ENCODE data around the gene TMEM108.

The TMEM108 gene

GRCh38 chr3:133330522-133330921, 292.3 kb downstream of the TMEM108 start:
- H3K4me1 ChIP-seq (ENCODE audit: control insufficient read depth in 5 of 5, insufficient read depth in 5 of 5, low read length in 5 of 5): no peaks in the 10 kb centered on the region
- no peak overlapping the region for H3K27ac ChIP-seq (ENCODE audit: low read depth, low read length)
- H3K9ac ChIP-seq (ENCODE audit: low read length in 5 of 5): no peak overlapping the region
- no peaks in the 10 kb centered on the region for H3K36me3 ChIP-seq (ENCODE audit: control insufficient read depth in 5 of 5, insufficient read depth in 5 of 5, low read length in 5 of 5)
- no peaks in the 10 kb centered on the region for H3K27me3 ChIP-seq (ENCODE audit: control insufficient read depth in 5 of 5, insufficient read depth in 4 of 5, low read length in 5 of 5)
- H3K4me3 ChIP-seq (ENCODE audit: low read depth in 1 of 5, low read length in 5 of 5): no peak overlapping the region
- no peaks in the 10 kb centered on the region for H3K9me3 ChIP-seq (ENCODE audit: control insufficient read depth in 5 of 5, low read length in 5 of 5)

- H3K9ac ChIP-seq (ENCODE audit: low read length in 5 of 5): no peak overlapping the region
- H3K36me3 ChIP-seq (ENCODE audit: control insufficient read depth in 5 of 5, insufficient read depth in 5 of 5, low read length in 5 of 5): no peaks in the 10 kb centered on the region
- H3K4me1 ChIP-seq (ENCODE audit: control insufficient read depth in 5 of 5, insufficient read depth in 5 of 5, low read length in 5 of 5): no peaks in the 10 kb centered on the region
- H3K9me3 ChIP-seq (ENCODE audit: control insufficient read depth in 5 of 5, low read length in 5 of 5): peaks cover 0 to 5% (median 2%) of the 10 kb centered on the region in 5 donors
- peaks cover 0 to 4% (median 0%) of the 10 kb centered on the region in 5 donors for H3K27me3 ChIP-seq (ENCODE audit: control insufficient read depth in 5 of 5, insufficient read depth in 4 of 5, low read length in 5 of 5)
- H3K4me3 ChIP-seq (ENCODE audit: low read depth in 1 of 5, low read length in 5 of 5): no peak overlapping the region
- no peak overlapping the region for H3K27ac ChIP-seq (ENCODE audit: low read depth, low read length)
Measured at GRCh38 chr3:133354721-133355120, 316.5 kb downstream of the TMEM108 start.

DNA sequence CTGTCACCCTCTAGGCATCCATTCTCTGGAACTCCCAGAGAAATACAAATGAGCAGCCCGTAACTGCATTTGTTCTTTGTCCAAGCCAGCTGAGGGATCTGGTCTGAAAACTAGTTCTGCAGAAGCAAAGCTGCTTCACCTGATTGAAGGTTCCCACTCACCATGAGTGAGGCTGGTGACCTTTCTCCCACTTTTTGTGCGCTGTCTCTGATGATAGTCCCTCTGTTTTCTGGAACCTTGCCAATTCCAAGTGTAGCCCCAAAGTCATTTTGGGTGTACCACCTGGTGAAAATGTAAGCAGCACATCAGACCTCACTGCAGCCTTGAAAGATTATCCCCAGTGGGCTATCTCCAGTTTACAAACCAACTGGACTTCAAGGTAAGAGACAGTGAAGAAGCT, 322.3 kb downstream of the TMEM108 start:
- Histone ChIP-seq H3K4me3 (ENCODE audit: low read depth in 1 of 5, low read length in 5 of 5) (no peak overlapping the region), H3K27me3 (ENCODE audit: control insufficient read depth in 5 of 5, insufficient read depth in 4 of 5, low read length in 5 of 5) (no peaks in the 10 kb centered on the region), H3K27ac (ENCODE audit: low read depth, low read length) (no peak overlapping the region), H3K9ac (ENCODE audit: low read length in 5 of 5) (no peak overlapping the region), H3K9me3 (ENCODE audit: control insufficient read depth in 5 of 5, low read length in 5 of 5) (peaks cover 0 to 5% (median 2%) of the 10 kb centered on the region in 5 donors), H3K36me3 (ENCODE audit: control insufficient read depth in 5 of 5, insufficient read depth in 5 of 5, low read length in 5 of 5) (no peaks in the 10 kb centered on the region), H3K4me1 (ENCODE audit: control insufficient read depth in 5 of 5, insufficient read depth in 5 of 5, low read length in 5 of 5) (no peaks in the 10 kb centered on the region)

- H3K27me3 ChIP-seq (ENCODE audit: control insufficient read depth in 5 of 5, insufficient read depth in 4 of 5, low read length in 5 of 5): no peaks in the 10 kb centered on the region
- no peaks in the 10 kb centered on the region for H3K36me3 ChIP-seq (ENCODE audit: control insufficient read depth in 5 of 5, insufficient read depth in 5 of 5, low read length in 5 of 5)
- no peaks in the 10 kb centered on the region for H3K4me1 ChIP-seq (ENCODE audit: control insufficient read depth in 5 of 5, insufficient read depth in 5 of 5, low read length in 5 of 5)
- no peak overlapping the region for H3K9ac ChIP-seq (ENCODE audit: low read length in 5 of 5)
- no peak overlapping the region for H3K4me3 ChIP-seq (ENCODE audit: low read depth in 1 of 5, low read length in 5 of 5)
- peaks cover 0 to 2% (median 2%) of the 10 kb centered on the region in 5 donors for H3K9me3 ChIP-seq (ENCODE audit: control insufficient read depth in 5 of 5, low read length in 5 of 5)
- H3K27ac ChIP-seq (ENCODE audit: low read depth, low read length): no peak overlapping the region
Measured at GRCh38 chr3:133361011-133361410, 322.8 kb downstream of the TMEM108 start.

DNA sequence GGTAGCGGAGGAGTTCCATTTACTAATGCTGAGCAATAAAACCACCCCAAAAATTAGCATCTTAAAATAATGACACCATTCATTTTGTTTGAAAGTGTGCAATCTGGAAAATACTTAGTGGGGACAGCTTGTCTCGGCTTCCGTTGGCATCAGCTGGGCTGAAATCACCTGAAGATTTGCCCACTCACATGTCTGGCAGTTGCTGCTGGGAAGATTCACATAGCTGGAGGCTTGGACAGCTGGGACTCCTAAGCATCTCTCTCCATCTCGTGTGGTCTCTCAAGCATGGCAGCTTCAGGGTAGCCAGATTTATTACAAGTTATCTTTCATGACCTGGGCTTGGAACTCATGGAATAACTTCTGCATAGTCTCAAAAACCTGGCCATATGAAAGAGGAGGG, 323.2 kb downstream of the TMEM108 start:
- Histone ChIP-seq H3K4me1 (ENCODE audit: control insufficient read depth in 5 of 5, insufficient read depth in 5 of 5, low read length in 5 of 5) (no peaks in the 10 kb centered on the region), H3K9ac (ENCODE audit: low read length in 5 of 5) (no peak overlapping the region), H3K36me3 (ENCODE audit: control insufficient read depth in 5 of 5, insufficient read depth in 5 of 5, low read length in 5 of 5) (no peaks in the 10 kb centered on the region), H3K27ac (ENCODE audit: low read depth, low read length) (no peak overlapping the region), H3K27me3 (ENCODE audit: control insufficient read depth in 5 of 5, insufficient read depth in 4 of 5, low read length in 5 of 5) (no peaks in the 10 kb centered on the region), H3K9me3 (ENCODE audit: control insufficient read depth in 5 of 5, low read length in 5 of 5) (peaks cover 0 to 2% (median 0%) of the 10 kb centered on the region in 5 donors), H3K4me3 (ENCODE audit: low read depth in 1 of 5, low read length in 5 of 5) (no peak overlapping the region)

DNA sequence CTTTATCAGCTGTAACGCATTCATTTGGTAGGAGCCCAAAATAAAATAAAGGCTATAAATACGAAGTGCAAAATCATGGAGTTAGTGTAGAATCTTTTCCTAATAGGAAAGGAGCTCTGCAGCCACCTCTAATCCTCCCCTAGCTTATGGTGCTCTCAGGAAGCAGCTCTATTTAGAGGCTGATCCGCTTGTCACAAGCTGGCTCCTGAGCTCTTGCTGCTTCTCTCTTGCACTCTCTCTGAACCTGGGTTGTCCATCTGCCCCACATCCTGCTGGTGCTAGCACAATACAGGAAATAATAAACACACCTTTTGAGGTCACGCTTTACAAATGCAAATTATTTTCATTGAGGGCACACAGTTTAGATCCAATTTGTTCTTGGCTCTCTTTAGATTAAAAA, 324.3 kb downstream of the TMEM108 start:
- Histone ChIP-seq H3K9ac (ENCODE audit: low read length in 5 of 5) (no peak overlapping the region), H3K27me3 (ENCODE audit: control insufficient read depth in 5 of 5, insufficient read depth in 4 of 5, low read length in 5 of 5) (no peaks in the 10 kb centered on the region), H3K27ac (ENCODE audit: low read depth, low read length) (no peak overlapping the region), H3K4me3 (ENCODE audit: low read depth in 1 of 5, low read length in 5 of 5) (no peak overlapping the region), H3K36me3 (ENCODE audit: control insufficient read depth in 5 of 5, insufficient read depth in 5 of 5, low read length in 5 of 5) (no peaks in the 10 kb centered on the region), H3K4me1 (ENCODE audit: control insufficient read depth in 5 of 5, insufficient read depth in 5 of 5, low read length in 5 of 5) (no peaks in the 10 kb centered on the region), H3K9me3 (ENCODE audit: control insufficient read depth in 5 of 5, low read length in 5 of 5) (no peaks in the 10 kb centered on the region)

DNA sequence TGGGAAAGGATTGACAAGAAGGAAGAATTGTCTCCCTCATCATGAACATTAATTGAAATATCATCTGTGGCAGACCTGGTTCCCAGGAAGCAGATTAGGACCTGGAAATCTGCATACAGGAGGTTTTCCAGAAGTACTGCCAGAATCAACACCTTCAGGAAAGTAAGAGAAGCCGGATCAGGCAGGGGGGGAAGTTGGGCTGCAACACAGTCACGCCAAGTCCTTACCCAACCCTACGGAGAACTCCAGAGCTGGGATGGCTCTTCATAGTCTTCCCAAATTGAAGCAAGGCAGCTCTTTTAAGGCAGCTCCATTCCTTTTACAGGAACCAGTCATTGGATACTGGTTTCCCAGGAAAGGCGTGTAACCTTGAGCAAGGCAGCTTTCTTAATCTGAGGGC, 326.5 kb downstream of the TMEM108 start:
- Histone ChIP-seq H3K9ac (ENCODE audit: low read length in 5 of 5) (no peak overlapping the region), H3K36me3 (ENCODE audit: control insufficient read depth in 5 of 5, insufficient read depth in 5 of 5, low read length in 5 of 5) (no peaks in the 10 kb centered on the region), H3K4me1 (ENCODE audit: control insufficient read depth in 5 of 5, insufficient read depth in 5 of 5, low read length in 5 of 5) (no peaks in the 10 kb centered on the region), H3K4me3 (ENCODE audit: low read depth in 1 of 5, low read length in 5 of 5) (no peak overlapping the region), H3K9me3 (ENCODE audit: control insufficient read depth in 5 of 5, low read length in 5 of 5) (no peaks in the 10 kb centered on the region), H3K27me3 (ENCODE audit: control insufficient read depth in 5 of 5, insufficient read depth in 4 of 5, low read length in 5 of 5) (no peaks in the 10 kb centered on the region), H3K27ac (ENCODE audit: low read depth, low read length) (no peak overlapping the region)

- H3K27me3 ChIP-seq (ENCODE audit: control insufficient read depth in 5 of 5, insufficient read depth in 4 of 5, low read length in 5 of 5): no peaks in the 10 kb centered on the region
- H3K36me3 ChIP-seq (ENCODE audit: control insufficient read depth in 5 of 5, insufficient read depth in 5 of 5, low read length in 5 of 5): no peaks in the 10 kb centered on the region
- no peaks in the 10 kb centered on the region for H3K9me3 ChIP-seq (ENCODE audit: control insufficient read depth in 5 of 5, low read length in 5 of 5)
- no peak overlapping the region for H3K4me3 ChIP-seq (ENCODE audit: low read depth in 1 of 5, low read length in 5 of 5)
- no peak overlapping the region for H3K27ac ChIP-seq (ENCODE audit: low read depth, low read length)
- no peak overlapping the region for H3K9ac ChIP-seq (ENCODE audit: low read length in 5 of 5)
- no peaks in the 10 kb centered on the region for H3K4me1 ChIP-seq (ENCODE audit: control insufficient read depth in 5 of 5, insufficient read depth in 5 of 5, low read length in 5 of 5)
Measured at GRCh38 chr3:133366921-133367320, 328.7 kb downstream of the TMEM108 start.

DNA sequence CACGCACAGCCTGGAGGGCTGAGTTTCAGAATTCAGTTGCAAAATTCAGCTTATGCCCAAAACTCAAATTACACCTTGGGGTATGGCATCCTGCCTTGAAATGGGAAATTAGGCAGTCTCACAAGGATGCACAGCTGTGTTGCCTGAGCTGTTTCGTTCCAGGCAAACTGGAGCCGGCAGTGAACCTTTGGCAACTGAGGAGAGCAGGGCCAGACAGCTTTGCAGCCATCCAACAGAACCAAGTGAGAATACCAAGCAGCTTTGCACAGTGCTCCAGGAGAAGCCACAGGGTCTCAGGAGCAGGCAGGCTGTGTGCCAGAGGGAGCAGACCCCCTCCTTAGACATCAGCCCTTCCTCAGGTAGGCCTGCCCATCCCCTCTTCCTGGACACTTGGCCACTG, 329.2 kb downstream of the TMEM108 start:
- H3K27ac ChIP-seq (ENCODE audit: low read depth, low read length): no peak overlapping the region
- no peak overlapping the region for H3K9ac ChIP-seq (ENCODE audit: low read length in 5 of 5)
- H3K9me3 ChIP-seq (ENCODE audit: control insufficient read depth in 5 of 5, low read length in 5 of 5): no peaks in the 10 kb centered on the region

DNA sequence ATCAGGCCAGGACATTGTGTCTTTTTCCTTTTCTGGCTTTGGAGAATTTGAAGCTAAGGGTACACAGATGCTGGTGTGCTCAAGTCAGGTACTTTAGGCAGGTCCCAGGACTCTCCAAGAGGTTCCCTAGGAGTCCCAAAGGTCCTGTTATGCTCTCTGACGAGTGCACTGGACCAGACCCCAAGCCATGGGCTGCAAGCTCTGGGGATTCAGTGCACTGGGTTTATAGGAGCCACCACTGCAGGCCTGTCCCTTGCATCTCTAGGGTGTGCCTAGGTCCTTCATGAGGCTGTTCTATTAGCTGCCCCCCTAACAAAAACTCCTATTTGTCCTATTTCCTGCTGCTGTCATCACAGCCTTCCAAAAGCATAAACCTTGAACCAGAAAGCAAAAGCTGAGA, 329.8 kb downstream of the TMEM108 start:
- Histone ChIP-seq H3K9ac (ENCODE audit: low read length in 5 of 5) (no peak overlapping the region), H3K27me3 (ENCODE audit: control insufficient read depth in 5 of 5, insufficient read depth in 4 of 5, low read length in 5 of 5) (no peaks in the 10 kb centered on the region), H3K27ac (ENCODE audit: low read depth, low read length) (no peak overlapping the region), H3K36me3 (ENCODE audit: control insufficient read depth in 5 of 5, insufficient read depth in 5 of 5, low read length in 5 of 5) (no peaks in the 10 kb centered on the region), H3K4me3 (ENCODE audit: low read depth in 1 of 5, low read length in 5 of 5) (no peak overlapping the region), H3K4me1 (ENCODE audit: control insufficient read depth in 5 of 5, insufficient read depth in 5 of 5, low read length in 5 of 5) (no peaks in the 10 kb centered on the region), H3K9me3 (ENCODE audit: control insufficient read depth in 5 of 5, low read length in 5 of 5) (no peaks in the 10 kb centered on the region)

More for the DNA sequence above, 329.2 kb downstream of the TMEM108 start:
- no peaks in the 10 kb centered on the region for H3K4me1 ChIP-seq (ENCODE audit: control insufficient read depth in 5 of 5, insufficient read depth in 5 of 5, low read length in 5 of 5)
- H3K36me3 ChIP-seq (ENCODE audit: control insufficient read depth in 5 of 5, insufficient read depth in 5 of 5, low read length in 5 of 5): no peaks in the 10 kb centered on the region
- H3K27me3 ChIP-seq (ENCODE audit: control insufficient read depth in 5 of 5, insufficient read depth in 4 of 5, low read length in 5 of 5): no peaks in the 10 kb centered on the region
- no peak overlapping the region for H3K4me3 ChIP-seq (ENCODE audit: low read depth in 1 of 5, low read length in 5 of 5)
